HTR-8/SVneo (cell line): ENCODE results near the gene TRIM36.

Experiments used
- DNase-seq: peaks from one replicate; pipeline ENCODE4 v3.0.0; 2011; ENCODE audit warnings: low spot score, mixed read lengths; ENCODE audit not compliant: insufficient read length
- FAIRE-seq: peaks from 2 replicates; lab custom pipeline; 2011; peaks lifted over from hg19 to GRCh38; lab: Jason Lieb, UNC

TRIM36 gene

DNA sequence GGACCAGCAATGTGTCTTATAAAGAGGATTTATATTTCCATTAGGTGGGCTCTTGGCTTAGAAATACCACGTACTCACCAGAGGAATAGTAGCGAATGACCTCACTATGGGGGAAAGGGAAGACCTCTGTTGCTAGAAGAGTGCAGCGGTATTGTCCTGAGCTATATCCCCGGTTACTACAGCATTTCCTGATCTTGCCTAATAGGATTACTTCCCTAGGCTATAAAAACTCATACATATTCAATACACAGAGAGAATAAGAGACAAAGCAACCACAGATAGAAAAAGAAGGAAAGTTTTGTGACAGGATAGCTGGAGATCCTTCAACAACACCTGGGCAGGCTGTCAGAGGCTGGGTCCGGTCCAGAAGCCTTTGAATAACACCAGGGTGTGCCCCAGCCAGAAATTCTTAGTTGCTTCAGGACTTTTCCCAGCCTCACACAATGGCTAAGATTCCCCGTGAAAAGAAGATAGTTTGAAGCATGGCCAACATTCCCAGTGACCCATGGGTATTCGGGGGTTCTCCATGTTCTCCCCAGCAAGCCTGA, 85.4 kb downstream of the TRIM36 start:
- no peak for DNase-seq
- FAIRE-seq = no peak

DNA sequence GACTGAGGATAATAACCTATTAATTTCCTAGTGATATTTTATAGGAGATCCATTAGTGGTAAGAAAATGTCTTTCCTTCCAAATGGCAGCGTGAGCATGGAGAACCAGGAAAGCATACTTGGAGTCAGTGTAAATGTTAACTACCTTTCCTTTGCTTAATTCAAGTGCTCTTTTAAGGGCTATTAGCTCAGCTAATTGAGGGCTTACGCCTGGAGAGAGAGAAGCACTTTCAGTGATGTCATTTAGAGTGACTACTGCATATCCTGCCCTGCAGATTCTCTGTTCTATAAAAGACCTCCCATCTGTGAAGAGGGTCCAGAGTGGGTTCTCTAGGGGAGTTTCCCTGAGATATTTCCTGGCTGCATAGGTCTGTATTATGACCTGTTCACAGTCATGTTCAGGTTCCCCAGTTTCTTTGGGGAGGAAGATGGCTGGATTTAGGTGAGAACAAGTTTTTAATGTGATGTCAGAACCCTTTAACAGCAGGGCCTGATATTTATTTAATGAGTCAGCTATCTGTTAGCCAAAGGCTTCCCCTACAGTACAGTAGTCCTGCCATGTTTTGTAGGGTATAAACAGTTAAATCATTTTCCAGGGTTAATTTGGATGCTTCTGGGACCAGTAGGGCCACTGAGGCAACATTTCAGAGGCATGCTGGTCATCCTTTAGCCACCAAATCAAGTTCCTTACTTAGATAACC, 89.6 kb downstream of the TRIM36 start:
- DNase-seq (no peak), FAIRE-seq (no peak)
